HG02885 (cell line): ENCODE data around the gene TMPRSS4.

Experiments
- ATAC-seq: cut with Tn5 transposase; IDR thresholded peaks from one replicate; pipeline ENCODE4 v1.9.1; 2021; ENCODE audit warnings: mild to moderate bottlenecking; ENCODE audit not compliant: unreplicated experiment, poor library complexity

Gene TMPRSS4

GRCh38 chr11:118169300-118170140, 92.6 kb downstream of the TMPRSS4 start:
- ATAC-seq: no peak

- ATAC-seq: no peak
Observed at GRCh38 chr11:118170231-118170630, 93.4 kb downstream of the TMPRSS4 start.

- ATAC-seq: no peak
Observed at GRCh38 chr11:118170882-118171268, 94.0 kb downstream of the TMPRSS4 start.
